Activated CD4-positive, alpha-beta T cell treated with anti-CD3 and anti-CD28 coated beads for 4 hours (primary cell): Measurements from ENCODE around the gene LPCAT3.

Experiments used
- DNase-seq, 2 donors: peaks; one replicate each; pipeline ENCODE4 v3.0.0-alpha.2; 2020

The LPCAT3 gene

DNA sequence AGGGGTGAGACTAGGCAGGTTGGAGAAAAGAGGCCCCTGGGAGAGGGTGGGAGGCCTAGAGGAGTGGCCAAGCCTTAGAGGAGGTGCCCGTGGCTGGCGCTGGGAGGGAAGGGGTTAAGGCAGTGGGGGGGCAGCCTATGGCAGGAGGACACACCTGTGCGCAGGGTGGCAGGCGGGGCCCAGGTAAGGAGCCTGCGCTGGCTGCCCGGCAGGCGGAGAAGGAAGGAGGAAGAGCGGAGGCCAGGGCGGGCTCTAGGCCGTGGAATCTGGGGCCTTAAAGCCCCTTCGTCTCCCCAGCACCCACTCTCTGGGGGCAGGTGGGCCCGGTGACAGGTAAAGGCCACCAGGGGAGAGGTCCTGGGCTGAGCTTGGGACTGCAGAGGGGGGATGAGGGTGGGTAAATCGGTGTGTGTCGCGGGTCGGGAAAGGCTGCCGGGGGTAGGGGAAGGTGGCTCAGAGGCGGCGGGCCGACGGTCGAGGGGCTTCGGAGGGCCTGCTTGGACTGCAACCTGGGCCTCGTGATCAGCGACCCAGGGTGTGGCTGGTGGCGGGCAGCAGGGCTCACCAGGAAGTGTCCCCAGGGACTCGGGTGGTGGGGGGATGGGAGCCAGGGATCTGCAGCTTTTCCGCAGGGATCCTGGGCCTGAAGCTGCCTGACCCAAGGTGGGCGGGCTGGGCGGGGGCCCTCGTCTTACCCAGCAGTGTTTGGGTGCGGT lies 55.1 kb downstream of the LPCAT3 start:
- no peak for DNase-seq

DNA sequence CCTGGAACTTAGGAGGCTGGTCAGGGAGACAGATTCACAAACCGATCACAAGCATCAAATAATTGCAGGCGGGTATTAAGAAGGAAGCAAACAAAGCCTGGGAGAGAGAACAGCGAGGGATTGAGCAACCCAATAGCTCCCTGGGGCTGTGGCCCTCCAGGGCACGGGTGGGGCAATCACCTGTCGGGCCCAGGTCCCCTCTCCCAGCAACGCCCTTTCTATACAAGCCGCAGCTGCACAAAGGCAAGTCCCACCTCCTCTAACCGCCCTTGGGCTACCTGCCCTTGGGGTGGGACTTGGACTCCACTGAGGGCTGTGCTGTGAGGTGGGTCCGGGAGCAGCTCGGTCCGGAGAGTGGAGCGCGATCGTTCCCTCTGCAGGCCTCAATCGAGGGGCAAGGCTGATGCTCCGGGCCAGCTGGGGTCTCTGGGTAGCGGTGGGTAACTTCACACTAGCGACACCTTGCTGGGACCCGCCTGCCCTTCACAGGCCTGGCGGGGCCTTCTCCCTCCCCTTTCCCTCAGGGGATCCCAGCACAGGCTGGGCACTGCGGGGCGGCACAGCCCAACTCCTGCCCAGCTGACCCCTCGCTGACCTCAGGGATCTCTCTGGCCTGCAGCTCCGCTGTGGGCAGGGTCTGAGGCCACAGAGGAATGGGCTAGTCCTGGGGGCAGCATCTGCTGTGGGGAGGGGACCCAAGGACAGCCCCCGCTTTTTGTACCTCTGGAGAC lies 55.8 kb downstream of the LPCAT3 start:
- no peak for DNase-seq

- peak; percentile 52 to 63 for DNase-seq
Observed at GRCh38 chr12:6961695-6962284, 56.5 kb downstream of the LPCAT3 start.

DNA sequence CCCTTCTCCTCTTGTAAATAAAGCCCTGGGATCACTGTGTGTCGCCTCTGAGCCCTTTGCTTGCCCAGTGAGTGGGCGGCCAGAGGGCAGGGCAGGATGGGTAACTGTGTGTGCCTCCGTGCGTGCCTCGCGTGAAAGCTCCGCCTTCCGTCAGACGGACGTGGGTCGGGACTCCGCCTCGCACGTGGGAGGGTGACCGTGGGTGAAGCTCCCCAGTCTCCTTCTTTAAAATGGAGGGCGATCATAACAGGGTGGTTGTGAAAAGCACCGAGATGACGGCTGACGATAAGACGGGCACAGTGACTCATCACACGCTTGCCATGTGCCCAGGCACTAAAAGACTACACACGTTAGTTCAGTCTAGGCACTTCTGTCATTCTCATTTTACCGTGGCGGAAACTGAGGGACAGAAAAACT lies 57.0 kb downstream of the LPCAT3 start:
- DNase-seq: peak; percentile 96 to 98

DNA sequence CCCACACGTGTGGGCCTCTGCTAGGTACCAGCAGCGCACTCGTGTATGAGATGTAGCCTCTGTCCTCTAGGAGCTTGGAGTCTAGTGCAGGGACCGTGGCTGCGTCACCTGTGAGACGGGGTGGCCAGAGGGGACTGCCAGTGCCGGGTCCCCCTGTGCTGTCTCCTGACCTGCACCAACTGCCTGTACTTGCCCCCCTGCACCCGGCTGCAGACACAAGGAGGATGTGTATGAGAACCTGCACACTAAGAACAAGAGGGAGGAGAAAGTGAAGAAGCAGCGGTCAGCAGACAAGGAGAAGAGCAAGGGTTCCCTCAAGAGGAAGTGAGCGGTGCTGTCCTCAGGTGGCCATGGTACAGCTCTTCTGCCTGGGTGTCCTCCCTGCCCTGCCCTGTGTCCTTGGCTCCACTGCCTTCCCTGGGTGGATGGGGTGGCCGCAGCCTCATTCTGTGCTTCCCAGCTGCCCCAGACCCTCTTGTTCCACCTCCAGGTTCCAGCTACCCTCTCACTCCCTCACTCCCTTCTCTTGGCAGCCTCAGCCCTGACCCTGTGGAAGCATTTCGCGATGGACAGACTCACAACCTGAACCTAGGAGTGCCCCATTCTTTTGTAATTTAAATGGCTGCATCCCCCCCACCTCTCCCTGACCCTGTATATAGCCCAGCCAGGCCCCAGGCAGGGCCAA lies 57.5 kb downstream of the LPCAT3 start:
- peak in 1 of 2 donors; percentile 29 for DNase-seq

- DNase-seq: no peak
Observed at GRCh38 chr12:6959805-6960592, 58.3 kb downstream of the LPCAT3 start.

DNA sequence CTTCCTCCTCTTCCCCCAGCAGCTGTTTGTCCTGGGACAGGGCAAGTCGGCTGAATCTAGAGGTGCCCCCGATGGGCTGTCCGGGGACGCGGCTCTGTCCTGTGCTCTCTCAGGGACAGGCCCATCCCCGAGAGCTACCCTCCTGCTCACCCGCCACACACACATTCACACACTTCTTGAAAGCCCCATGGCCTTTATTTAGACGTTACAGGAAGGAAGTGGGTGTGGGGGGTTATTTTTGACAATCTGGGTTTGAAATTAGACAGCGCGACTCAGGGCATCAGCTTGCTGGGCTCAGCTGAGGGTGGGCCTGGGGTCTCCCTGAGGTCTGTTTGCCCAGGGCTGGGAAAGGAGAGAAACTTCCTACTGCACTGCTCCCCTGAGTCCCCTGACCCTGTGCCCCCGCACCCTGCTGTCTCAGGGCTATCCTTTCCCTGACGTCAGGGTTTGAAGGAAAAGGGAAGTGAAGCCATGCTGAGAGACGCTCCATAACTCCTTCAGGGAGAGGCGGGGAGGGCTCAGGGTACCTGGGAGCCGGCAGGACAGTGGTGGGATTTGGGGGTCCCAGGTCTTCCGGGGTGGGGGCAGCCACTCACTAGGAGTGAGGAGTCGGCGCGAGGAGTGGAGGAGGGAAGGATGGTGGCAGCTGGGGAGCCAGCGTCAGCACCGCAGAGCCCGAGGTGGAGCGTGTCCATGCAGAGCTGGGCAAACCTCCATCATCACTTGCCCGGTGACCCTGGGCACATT lies 59.0 kb downstream of the LPCAT3 start:
- DNase-seq: peak; percentile 70 to 78

DNA sequence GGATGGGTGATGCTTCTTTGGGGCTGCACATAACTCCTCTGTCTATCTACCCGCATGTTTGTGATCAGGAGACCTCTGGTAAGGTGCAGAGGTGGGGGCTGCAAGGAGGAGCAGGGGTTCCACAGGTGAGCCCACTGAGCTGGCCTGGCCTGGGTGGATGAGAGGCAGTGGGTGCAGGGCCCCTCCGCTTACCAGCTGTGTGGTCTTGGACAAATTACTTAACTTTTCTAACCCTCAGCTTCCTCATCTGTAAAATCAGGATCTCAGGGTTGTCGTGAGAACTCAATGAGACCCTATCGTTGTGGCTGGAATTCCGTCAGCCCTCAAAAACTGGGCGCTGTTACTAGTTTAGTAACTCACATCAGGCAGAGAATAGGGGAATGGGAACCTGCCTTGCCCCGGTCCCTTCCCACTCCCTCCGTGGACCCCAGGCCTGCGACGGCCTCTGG lies 59.6 kb downstream of the LPCAT3 start:
- peak in 1 of 2 donors; percentile 26 for DNase-seq

DNA sequence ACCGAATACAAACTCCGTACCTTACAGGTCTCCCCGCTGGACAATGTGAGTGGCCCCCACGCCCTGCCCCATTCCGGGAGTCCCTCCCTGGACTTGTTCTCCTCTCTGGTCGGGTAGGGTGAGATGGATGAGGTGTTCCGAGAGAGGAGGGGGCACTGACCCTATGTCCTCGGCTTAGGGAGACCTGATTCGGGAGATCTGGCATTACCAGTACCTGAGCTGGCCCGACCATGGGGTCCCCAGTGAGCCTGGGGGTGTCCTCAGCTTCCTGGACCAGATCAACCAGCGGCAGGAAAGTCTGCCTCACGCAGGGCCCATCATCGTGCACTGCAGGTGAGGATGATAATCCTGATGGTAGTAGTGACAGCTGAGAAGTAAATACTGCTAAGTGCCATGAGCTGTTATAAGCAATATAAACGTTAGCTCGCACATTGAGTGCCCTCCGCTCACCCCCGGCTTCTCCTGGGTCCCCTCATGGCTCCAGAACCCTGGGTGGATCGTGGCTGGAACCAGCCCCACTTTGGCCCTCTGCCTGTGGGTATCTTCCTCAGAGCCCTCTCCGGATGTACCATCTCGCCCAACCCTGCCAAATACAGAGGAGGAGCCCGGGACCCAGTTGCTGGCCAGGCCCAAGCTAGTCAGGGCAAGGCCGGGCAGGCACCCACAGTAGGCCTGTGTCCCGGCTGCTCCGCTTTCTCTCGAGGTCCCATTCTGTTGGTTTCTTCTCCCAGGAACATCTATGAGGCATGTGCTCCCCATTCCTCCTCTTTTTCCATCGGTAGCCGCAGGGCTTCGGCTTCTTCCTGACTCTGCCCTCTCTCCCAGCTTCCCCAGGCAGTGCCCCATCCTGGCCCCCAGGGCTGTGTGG lies 60.3 kb downstream of the LPCAT3 start:
- peak in 1 of 2 donors; percentile 32 for DNase-seq

DNA sequence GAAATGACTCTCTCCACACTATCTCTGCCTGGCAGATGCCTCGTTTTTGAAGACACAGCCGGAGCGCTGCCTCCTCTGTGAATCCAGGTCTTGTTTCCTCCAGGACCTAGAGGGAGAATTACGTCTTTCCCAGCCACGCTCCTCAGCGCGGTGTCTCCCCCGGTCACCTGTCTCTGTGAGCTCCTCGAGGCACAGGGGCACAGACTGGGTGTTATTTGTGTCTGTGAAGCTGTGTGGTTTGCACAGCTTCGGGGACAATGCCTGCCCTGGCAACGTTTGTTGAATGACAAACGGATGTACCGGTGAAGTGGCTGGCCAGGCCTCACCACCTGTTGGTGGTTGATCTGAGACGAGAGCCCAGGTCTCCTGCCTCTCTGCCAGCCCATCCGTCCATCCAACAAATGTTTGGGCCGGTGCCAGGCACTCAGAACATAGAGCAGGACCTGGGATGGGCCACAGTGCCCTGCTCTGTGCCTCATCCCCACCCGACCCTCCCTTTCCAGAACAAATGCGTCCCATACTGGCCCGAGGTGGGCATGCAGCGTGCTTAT lies 61.0 kb downstream of the LPCAT3 start:
- DNase-seq: no peak

- DNase-seq: peak in 1 of 2 donors; percentile 35
Observed at GRCh38 chr12:6956021-6956727, 62.1 kb downstream of the LPCAT3 start.

GRCh38 chr12:6955108-6956020 lies 62.9 kb downstream of the LPCAT3 start:
- no peak for DNase-seq

- peak in 1 of 2 donors; percentile 26 for DNase-seq
Observed at GRCh38 chr12:6954316-6955107, 63.8 kb downstream of the LPCAT3 start.

DNA sequence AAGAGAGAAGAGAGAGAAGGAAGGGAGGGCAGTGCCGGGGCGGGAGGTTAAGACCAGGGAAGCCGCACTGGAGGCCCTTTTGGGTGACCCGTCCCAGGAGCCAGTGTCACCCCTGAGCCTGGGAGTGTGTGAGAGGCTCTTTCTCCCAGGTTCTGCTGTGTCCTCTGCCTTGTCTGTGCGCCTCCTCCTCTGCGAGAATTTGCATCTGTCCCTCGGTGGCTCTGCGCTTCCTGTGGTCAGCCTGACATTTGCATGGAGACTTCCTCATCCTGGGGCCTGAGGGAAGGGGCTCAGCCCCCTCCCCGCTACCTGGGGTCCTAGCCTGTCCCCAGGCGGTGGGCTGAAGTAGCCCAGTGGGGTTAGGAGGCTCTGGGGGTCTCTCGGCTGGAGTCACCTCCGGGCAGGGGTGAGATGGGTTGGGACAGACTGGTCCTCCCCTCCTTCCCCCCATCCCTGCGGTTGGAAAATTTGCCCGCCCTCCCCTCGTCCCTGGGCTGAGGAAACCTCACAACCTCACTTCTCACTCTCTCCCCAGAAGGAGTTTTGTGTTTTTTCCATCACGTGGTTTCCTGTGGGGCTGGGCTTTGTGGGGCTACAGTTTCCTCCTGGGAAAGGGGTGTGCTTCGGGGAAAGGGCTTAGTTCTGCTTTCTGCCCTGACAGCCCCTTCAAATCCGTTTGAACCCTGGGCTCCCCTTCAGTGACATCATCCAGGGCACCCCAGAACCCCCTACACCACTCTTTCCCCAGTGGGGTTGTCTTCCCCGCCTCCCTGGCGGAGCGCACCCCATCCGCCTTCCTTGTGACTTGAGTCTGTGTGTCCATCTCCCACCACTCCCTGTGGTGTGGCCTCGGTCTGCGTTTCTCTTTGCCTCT lies 64.6 kb downstream of the LPCAT3 start:
- DNase-seq: peak; percentile 81 to 85

GRCh38 chr12:6952863-6953441 lies 65.3 kb downstream of the LPCAT3 start:
- DNase-seq: no peak
